Renal cortex interstitium (tissue), 11 donors: Measurements from ENCODE around the gene ZNF227. TPM values are rescaled to one million over a fixed set of nuclear protein-coding genes. Genes with fewer than 3 reads are reported as not detected.
"Not testable (repeated sequence)": the region's sequence is repeated elsewhere in the genome, so short reads cannot be mapped to it uniquely, and the experiment has no call there.

Experiments used
- DNase-seq, 11 donors: peaks; one replicate each; pipeline ENCODE4 v3.0.0-alpha.2; 2013; ENCODE audit warnings: low read depth in 9 of 11, low spot score in 4 of 11; ENCODE audit errors: extremely low read depth in 1 of 11
- polyA plus RNA-seq, 3 donors: library from polyadenylated mRNA; unstranded; fragments of 120-200 nt; gene quantifications; one replicate each; pipeline ENCODE4 v1.2.1, GENCODE V29; 2013; ENCODE audit not compliant: insufficient read length in 3 of 3

ZNF227 gene
- polyA plus RNA-seq, 3 donors, result 25.1 to 27.5 (median 25.8) TPM

- DNase-seq, result not testable (repeated sequence)
These were observed 7.6 kb downstream of the ZNF227 start for GRCh38 chr19:44219926-44220325.

- DNase-seq, result not testable (repeated sequence)
These were observed 8.4 kb downstream of the ZNF227 start for GRCh38 chr19:44220761-44221160.

- not testable (repeated sequence) for DNase-seq
These were observed 9.0 kb downstream of the ZNF227 start for GRCh38 chr19:44221291-44221690.

GRCh38 chr19:44228318-44228717 is 16.0 kb downstream of the ZNF227 start:
- DNase-seq, result no peak

GRCh38 chr19:44232867-44233266 is 20.5 kb downstream of the ZNF227 start:
- no peak for DNase-seq

GRCh38 chr19:44236384-44236783 is 24.1 kb downstream of the ZNF227 start:
- DNase-seq, result no peak

GRCh38 chr19:44252332-44252731 is 40.0 kb downstream of the ZNF227 start:
- DNase-seq, result not testable (repeated sequence)

GRCh38 chr19:44253392-44253791 is 41.1 kb downstream of the ZNF227 start:
- DNase-seq, result not testable (repeated sequence)

- no peak for DNase-seq
These were observed 42.2 kb downstream of the ZNF227 start for GRCh38 chr19:44254496-44254895.

GRCh38 chr19:44255705-44256411 is 43.5 kb downstream of the ZNF227 start:
- DNase-seq, result no peak

- DNase-seq, result no peak
These were observed 45.8 kb downstream of the ZNF227 start for GRCh38 chr19:44258136-44258535.

- no peak for DNase-seq
These were observed 46.6 kb downstream of the ZNF227 start for GRCh38 chr19:44258835-44259413.

- DNase-seq, result no peak
These were observed 48.0 kb downstream of the ZNF227 start for GRCh38 chr19:44260343-44260681.

- DNase-seq, result no peak
These were observed 48.5 kb downstream of the ZNF227 start for GRCh38 chr19:44260695-44261446.

GRCh38 chr19:44277331-44277730 is 65.0 kb downstream of the ZNF227 start:
- no peak for DNase-seq

- no peak for DNase-seq
These were observed 65.9 kb downstream of the ZNF227 start for GRCh38 chr19:44278181-44278690.

- no peak for DNase-seq
These were observed 68.6 kb downstream of the ZNF227 start for GRCh38 chr19:44280916-44281315.

- no peak for DNase-seq
These were observed 70.5 kb downstream of the ZNF227 start for GRCh38 chr19:44282846-44283245.

- no peak for DNase-seq
These were observed 72.6 kb downstream of the ZNF227 start for GRCh38 chr19:44284968-44285367.
